GF-D8 (cell line): ENCODE data around the gene SYCP2L.

ENCODE experiments used
- DNase-seq: peaks from one replicate; lab custom pipeline; 2025; lab: John Stamatoyannopoulos, UW

The SYCP2L gene

GRCh38 chr6:11008821-11009220 is 122.0 kb downstream of the SYCP2L start:
- DNase-seq: no peak

DNA sequence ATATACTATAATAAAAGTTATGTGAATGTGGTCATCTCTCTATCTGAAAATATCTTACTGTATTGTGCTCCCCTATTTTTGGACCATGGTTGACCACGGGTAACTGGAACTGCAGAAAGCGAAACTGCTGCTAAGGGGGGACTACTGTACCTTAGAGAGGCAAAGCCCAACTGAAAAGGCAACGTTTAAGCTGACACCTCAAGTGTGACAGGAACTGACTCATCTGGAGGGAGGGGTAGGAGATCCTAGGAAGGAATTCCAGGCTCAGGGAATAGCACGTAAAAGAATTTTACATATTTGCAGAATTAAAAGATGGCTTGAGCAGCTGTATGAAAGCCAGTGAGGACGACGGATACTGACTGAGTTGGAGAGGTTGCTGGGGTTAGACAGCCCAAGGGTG is 122.5 kb downstream of the SYCP2L start:
- no peak for DNase-seq

DNA sequence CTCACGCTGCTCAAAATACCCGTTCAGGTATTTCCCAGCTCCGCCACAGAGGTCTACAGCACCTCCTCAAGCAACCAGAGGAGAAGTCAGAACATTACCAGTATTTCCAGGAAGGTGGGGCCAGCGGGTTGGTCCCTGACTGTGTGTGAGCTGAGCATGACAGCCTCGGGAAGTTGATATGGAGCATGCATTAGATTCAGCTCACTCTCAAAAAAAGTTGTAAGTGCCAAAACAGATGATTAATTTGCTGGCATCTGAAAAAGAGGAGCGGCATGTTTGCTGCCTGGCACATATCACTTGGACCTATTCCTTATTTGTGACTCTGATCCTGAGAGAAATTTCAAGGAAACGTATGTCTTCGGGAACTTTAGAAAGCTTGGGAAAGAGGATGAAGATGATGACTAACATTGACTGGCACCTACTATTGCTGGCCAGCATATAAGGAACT is 125.0 kb downstream of the SYCP2L start:
- DNase-seq: no peak

DNA sequence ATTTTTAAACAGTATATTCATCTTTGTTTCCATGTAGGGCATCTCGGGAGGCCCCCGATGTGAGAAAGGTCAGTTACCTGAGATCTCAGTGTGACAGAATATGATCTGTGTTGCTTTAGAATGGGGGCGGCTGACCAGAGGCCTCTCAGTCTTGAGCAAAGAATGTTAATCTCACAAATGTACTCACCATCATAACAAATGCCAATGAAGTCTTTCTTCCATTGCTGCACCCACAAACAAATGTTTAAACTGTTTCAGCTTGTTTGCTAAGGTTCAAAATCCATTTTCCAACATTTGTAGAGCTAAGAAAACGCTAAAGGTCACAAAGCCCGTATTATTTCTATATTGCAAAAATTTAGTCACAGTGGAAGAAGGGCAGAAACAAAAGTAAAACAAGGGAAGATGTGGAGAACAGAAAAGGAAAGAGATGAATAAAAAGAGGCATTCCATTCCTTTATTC is 125.5 kb downstream of the SYCP2L start:
- DNase-seq: no peak

- no peak for DNase-seq
These were observed 126.3 kb downstream of the SYCP2L start for GRCh38 chr6:11012976-11013720.

DNA sequence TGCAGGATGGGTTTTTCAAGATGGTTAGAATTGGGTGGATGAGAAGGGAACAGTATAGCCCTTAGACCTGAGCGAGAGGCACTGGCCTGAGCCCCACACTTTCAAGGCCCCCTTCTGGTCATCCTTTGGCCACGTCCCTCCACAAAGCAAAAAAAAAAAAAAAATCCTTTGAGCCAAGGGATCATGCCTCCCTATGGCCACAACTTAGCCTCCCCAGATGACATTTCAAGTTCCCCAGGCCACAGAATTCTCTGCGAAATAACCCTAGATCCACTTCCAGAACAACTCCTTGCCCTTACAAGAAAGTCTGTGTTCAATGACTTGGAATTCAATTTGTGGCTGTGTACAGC is 126.8 kb downstream of the SYCP2L start:
- no peak for DNase-seq

GRCh38 chr6:11015102-11015501 is 128.2 kb downstream of the SYCP2L start:
- no peak for DNase-seq

DNA sequence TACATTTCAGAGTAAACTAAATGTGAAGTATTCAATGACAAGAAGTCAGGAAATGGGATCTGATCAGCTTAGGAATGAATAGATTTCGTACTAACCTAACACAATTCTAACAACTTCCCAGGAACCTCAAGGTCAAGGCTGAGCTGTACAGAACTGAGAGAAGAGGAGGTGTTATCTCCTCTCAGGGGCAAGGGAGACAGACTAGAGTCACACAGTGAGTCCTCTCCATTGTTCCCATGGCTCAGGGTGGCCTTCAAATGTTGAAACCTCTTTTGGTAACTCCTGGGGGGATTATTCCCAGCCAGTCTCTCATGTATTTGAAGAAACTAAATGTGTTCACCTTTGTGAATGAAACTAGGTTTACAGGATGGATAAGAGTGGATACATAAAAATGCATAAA is 129.6 kb downstream of the SYCP2L start:
- DNase-seq: no peak

DNA sequence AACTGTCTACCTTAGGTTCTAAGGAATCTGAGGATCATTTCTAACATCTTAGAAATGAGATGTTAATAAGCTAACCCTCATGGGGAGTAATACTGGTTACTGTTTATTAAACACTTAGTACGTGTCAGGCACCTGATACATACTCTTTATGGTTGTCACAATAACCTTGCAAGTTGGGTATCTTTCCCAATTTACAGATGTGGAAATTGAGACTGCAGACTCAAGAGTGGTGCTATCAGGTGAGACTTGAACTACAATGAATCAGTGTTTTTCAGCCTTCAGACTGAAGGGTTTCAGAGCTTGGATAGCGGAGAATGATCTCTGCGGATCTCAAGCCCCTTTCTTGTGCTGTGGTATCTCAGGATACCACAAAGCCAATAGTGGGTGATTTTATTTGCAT is 130.2 kb downstream of the SYCP2L start:
- DNase-seq: no peak

GRCh38 chr6:11018225-11018624 is 131.4 kb downstream of the SYCP2L start:
- DNase-seq: no peak

GRCh38 chr6:11021003-11021402 is 134.2 kb downstream of the SYCP2L start:
- no peak for DNase-seq

- no peak for DNase-seq
These were observed 134.9 kb downstream of the SYCP2L start for GRCh38 chr6:11021714-11022113.

DNA sequence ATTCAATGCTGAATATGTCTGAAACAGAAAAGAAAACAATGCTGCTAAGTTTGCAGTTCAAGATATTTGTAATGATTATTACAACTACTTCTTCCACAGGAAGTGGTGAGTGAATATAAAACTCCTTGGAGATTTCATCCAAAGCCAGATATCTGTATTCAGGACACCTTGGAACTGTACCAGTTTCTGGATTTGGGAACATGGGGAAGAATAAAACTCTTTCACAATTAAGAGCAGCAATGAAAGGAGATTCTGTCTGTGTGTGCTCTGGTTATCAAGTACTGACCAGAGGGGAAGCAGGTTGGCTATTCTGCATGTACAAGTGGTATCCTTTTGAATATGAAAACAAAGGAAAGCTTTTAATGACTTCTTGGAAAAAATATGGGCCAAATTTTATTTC is 136.2 kb downstream of the SYCP2L start:
- no peak for DNase-seq
